ENCODE results near the gene GOLGA5. TPM values are rescaled to one million over a fixed set of nuclear protein-coding genes. Genes with fewer than 3 reads are reported as not detected.
"Not testable (repeated sequence)": the region's sequence is repeated elsewhere in the genome, so short reads cannot be mapped to it uniquely, and the experiment has no call there.

GOLGA5 gene
- total and polyA plus RNA-seq, 2 of the 8 experiments (the other 6 are each of a cell fraction or from before 2014, with no cell fraction given), result 13.0 to 25.4 TPM

- H3K18ac ChIP-seq (ENCODE audit: extremely low read depth, low read length); H3K56ac ChIP-seq (replicated peaks; ENCODE audit: insufficient read length, low read depth, low read length); H2AK5ac ChIP-seq (ENCODE audit: low read depth, low read length); CTCF ChIA-PET (ENCODE audit: partially characterized antibody); H3K27ac ChIP-seq (ENCODE audit: low read depth, low read length); H3K27me3 ChIP-seq (replicated peaks in 1 of 4; ENCODE audit: control insufficient read depth in 3 of 4, extremely low read depth in 1 of 4, insufficient read depth in 3 of 4, low read length in 3 of 4); H2BK5ac ChIP-seq (ENCODE audit: low read depth, low read length); FAIRE-seq; POLR2A ChIA-PET (ENCODE audit: partially characterized antibody); H3K4ac ChIP-seq (replicated peaks; ENCODE audit: insufficient read length, low read depth, low read length); H4K20me1 ChIP-seq (replicated peaks in 1 of 2; ENCODE audit: control insufficient read depth in 1 of 2, insufficient read depth in 2 of 2, low read length in 2 of 2); H3K23ac ChIP-seq (ENCODE audit: insufficient read length); H2BK20ac ChIP-seq (ENCODE audit: low read length); H4K8ac ChIP-seq (ENCODE audit: extremely low read depth, insufficient read depth, low read length); DNase-seq (ENCODE audit: low read depth in 1 of 2, low spot score in 2 of 2); H3K4me1 ChIP-seq (replicated peaks in 1 of 4; ENCODE audit: control insufficient read depth in 3 of 4, insufficient read depth in 4 of 4, low read length in 3 of 4); H4K5ac ChIP-seq (ENCODE audit: insufficient read length, low read depth, low read length); H2BK12ac ChIP-seq (ENCODE audit: low read depth, low read length); H3K14ac ChIP-seq (ENCODE audit: insufficient read length); H3K4me3 ChIP-seq (ENCODE audit: extremely low read depth in 1 of 4, insufficient read depth in 2 of 4, low read depth in 3 of 4, low read length in 4 of 4); H3K9ac ChIP-seq (replicated peaks in 1 of 4; ENCODE audit: extremely low read depth in 1 of 4, low read depth in 3 of 4, low read length in 3 of 4); H3K79me1 ChIP-seq (ENCODE audit: low read depth, low read length); H2BK15ac ChIP-seq (ENCODE audit: low read length); H2AFZ ChIP-seq (ENCODE audit: low read length); H3K4me2 ChIP-seq (ENCODE audit: insufficient read depth in 1 of 2, low read depth in 2 of 2, low read length in 2 of 2); H3K79me2 ChIP-seq (ENCODE audit: control insufficient read depth in 1 of 2, insufficient read depth in 2 of 2, low read length in 2 of 2); H4K91ac ChIP-seq (replicated peaks; ENCODE audit: insufficient read length, low read length); H3K9me3 ChIP-seq (ENCODE audit: insufficient read depth in 2 of 2, low read depth in 1 of 2, low read length in 1 of 2); H3K23me2 ChIP-seq (ENCODE audit: low read depth, low read length); H2BK120ac ChIP-seq (replicated peaks; ENCODE audit: low read depth, low read length): not testable (repeated sequence)
- WGBS, 2 experiments (ENCODE audit: extremely low coverage in 1 of 2, insufficient coverage in 1 of 2, insufficient read length in 1 of 2, insufficient replicate concordance in 2 of 2, low coverage in 1 of 2, low lambda C conversion rate in 2 of 2, missing lambda C conversion rate in 1 of 2), result 93% methylated on average over 7 of the region's 7 CpGs; no CpG with 5 or more reads in 1 of the 2 experiments
- peaks cover 2 to 46% (median 23%) of the 10 kb centered on the region in 4 experiments; a peak in 7 of 8 replicates for H3K36me3 ChIP-seq (ENCODE audit: control insufficient read depth in 2 of 4, insufficient read depth in 4 of 4, low read length in 3 of 4)
Observed at GRCh38 chr14:92820536-92820840, 26.4 kb downstream of the GOLGA5 start.
